ENCODE results near the gene SP2. TPM values are rescaled to one million over a fixed set of nuclear protein-coding genes. Genes with fewer than 3 reads are reported as not detected.
A peak's percentile ranks its signal among the peaks of the same experiment; 100 is the strongest.

SP2 gene
- total and polyA plus RNA-seq, 2 of the 13 experiments (the other 11 are each of a cell fraction or from before 2014, with no cell fraction given): 1.4 to 4.8 TPM

DNA sequence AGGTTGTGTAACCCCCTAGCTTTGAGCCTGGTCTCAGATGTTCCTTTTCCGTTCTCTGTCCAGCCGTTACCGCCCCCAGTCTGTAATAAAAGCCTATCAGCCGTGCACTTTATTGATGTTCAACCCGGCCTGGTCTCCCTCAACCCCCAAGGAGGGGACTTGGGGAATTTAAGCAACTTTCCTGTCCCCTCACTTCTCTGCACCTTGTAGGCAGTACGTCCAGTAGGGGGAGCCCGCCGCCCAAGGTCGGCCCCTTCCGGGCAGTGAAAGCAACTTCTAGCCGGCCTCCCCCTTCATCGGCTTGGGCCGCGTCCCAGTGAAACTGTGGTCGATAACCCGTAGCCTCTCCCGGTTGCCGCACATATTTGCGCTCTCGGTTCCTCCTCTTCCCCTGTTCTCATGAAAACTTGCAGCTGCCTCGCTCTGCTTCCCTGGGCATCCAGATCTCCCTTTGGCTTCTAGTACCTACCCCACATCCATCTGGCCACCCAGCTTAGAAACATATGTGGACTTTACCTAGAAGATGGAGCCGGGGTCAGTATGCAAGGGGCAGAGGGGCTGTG, 53.2 kb downstream of the SP2 start (continued):
- TF ChIP-seq, protein P1, sequence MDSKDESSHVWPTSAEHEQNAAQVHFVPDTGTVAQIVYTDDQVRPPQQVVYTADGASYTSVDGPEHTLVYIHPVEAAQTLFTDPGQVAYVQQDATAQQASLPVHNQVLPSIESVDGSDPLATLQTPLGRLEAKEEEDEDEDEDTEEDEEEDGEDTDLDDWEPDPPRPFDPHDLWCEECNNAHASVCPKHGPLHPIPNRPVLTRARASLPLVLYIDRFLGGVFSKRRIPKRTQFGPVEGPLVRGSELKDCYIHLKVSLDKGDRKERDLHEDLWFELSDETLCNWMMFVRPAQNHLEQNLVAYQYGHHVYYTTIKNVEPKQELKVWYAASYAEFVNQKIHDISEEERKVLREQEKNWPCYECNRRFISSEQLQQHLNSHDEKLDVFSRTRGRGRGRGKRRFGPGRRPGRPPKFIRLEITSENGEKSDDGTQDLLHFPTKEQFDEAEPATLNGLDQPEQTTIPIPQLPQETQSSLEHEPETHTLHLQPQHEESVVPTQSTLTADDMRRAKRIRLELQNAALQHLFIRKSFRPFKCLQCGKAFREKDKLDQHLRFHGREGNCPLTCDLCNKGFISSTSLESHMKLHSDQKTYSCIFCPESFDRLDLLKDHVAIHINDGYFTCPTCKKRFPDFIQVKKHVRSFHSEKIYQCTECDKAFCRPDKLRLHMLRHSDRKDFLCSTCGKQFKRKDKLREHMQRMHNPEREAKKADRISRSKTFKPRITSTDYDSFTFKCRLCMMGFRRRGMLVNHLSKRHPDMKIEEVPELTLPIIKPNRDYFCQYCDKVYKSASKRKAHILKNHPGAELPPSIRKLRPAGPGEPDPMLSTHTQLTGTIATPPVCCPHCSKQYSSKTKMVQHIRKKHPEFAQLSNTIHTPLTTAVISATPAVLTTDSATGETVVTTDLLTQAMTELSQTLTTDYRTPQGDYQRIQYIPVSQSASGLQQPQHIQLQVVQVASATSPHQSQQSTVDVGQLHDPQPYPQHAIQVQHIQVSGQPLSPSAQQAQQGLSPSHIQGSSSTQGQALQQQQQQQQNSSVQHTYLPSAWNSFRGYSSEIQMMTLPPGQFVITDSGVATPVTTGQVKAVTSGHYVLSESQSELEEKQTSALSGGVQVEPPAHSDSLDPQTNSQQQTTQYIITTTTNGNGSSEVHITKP (CRISPR knock-in tag; IDR thresholded peaks at IDR 0.05; ENCODE audit: low read depth): peak; percentile 36; the same call in 1 of the 2 replicates
- TF ChIP-seq ARNT2 (CRISPR knock-in tag; IDR thresholded peaks at IDR 0.05; ENCODE audit: low read depth): peak; percentile 76
- no peak for TF ChIP-seq ZNF275 (CRISPR knock-in tag; IDR thresholded peaks at IDR 0.05; ENCODE audit: borderline replicate concordance)
- TF ChIP-seq ZNF430 (CRISPR knock-in tag; IDR thresholded peaks at IDR 0.05): peak; percentile 58; the same call in 1 of the 2 replicates
- TF ChIP-seq MEIS2 (CRISPR knock-in tag; IDR thresholded peaks at IDR 0.05): no peak
- TF ChIP-seq ZMYM2 (CRISPR knock-in tag; IDR thresholded peaks at IDR 0.05): no peak
- TF ChIP-seq, protein P2, sequence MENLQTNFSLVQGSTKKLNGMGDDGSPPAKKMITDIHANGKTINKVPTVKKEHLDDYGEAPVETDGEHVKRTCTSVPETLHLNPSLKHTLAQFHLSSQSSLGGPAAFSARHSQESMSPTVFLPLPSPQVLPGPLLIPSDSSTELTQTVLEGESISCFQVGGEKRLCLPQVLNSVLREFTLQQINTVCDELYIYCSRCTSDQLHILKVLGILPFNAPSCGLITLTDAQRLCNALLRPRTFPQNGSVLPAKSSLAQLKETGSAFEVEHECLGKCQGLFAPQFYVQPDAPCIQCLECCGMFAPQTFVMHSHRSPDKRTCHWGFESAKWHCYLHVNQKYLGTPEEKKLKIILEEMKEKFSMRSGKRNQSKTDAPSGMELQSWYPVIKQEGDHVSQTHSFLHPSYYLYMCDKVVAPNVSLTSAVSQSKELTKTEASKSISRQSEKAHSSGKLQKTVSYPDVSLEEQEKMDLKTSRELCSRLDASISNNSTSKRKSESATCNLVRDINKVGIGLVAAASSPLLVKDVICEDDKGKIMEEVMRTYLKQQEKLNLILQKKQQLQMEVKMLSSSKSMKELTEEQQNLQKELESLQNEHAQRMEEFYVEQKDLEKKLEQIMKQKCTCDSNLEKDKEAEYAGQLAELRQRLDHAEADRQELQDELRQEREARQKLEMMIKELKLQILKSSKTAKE (CRISPR knock-in tag; IDR thresholded peaks at IDR 0.05; ENCODE audit: borderline replicate concordance): no peak
- TF ChIP-seq, protein P3, sequence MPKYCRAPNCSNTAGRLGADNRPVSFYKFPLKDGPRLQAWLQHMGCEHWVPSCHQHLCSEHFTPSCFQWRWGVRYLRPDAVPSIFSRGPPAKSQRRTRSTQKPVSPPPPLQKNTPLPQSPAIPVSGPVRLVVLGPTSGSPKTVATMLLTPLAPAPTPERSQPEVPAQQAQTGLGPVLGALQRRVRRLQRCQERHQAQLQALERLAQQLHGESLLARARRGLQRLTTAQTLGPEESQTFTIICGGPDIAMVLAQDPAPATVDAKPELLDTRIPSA (CRISPR knock-in tag; IDR thresholded peaks at IDR 0.05; ENCODE audit: borderline replicate concordance): no peak
- peak; percentile 86; the same call in 1 of the 2 replicates for TF ChIP-seq ARID2 (CRISPR knock-in tag; IDR thresholded peaks at IDR 0.05; ENCODE audit: borderline replicate concordance)
- TF ChIP-seq SRY (CRISPR knock-in tag; IDR thresholded peaks at IDR 0.05): peak; percentile 41; the same call in 1 of the 2 replicates
- TF ChIP-seq SAP130 (CRISPR knock-in tag; IDR thresholded peaks at IDR 0.05; ENCODE audit: low read depth): peak; percentile 54; the same call in 1 of the 2 replicates
- 0 out of 2 replicates have a peak, but pooled peaks have one; percentile 67 for TF ChIP-seq SMYD3 (CRISPR knock-in tag; IDR thresholded peaks at IDR 0.05)
- 0 out of 2 replicates have a peak, but pooled peaks have one; percentile 18 for TF ChIP-seq MYNN (CRISPR knock-in tag; IDR thresholded peaks at IDR 0.05; ENCODE audit: low read depth)
- TF ChIP-seq ZNF615 (CRISPR knock-in tag; IDR thresholded peaks at IDR 0.05; ENCODE audit: borderline replicate concordance): no peak
- no peak for TF ChIP-seq ZNF891 (CRISPR knock-in tag; IDR thresholded peaks at IDR 0.05)
- TF ChIP-seq ZNF550 (CRISPR knock-in tag; IDR thresholded peaks at IDR 0.05; ENCODE audit: borderline replicate concordance): peak; percentile 36; the same call in 1 of the 2 replicates
- TF ChIP-seq MED8 (CRISPR knock-in tag; IDR thresholded peaks at IDR 0.05; ENCODE audit: insufficient replicate concordance): no peak
- TF ChIP-seq TP53 (CRISPR knock-in tag; conservative IDR thresholded peaks at IDR 0.05): no peak
- TF ChIP-seq CEBPG (CRISPR knock-in tag; IDR thresholded peaks at IDR 0.05): 0 out of 2 replicates have a peak, but pooled peaks have one; percentile 14
- TF ChIP-seq YY1 (IDR thresholded peaks at IDR 0.05; ENCODE audit: insufficient read depth, insufficient replicate concordance, low read depth, low read length): peak; percentile 74
- no peak for TF ChIP-seq MYC (CRISPR knock-in tag; IDR thresholded peaks at IDR 0.05; ENCODE audit: borderline replicate concordance)
- TF ChIP-seq THAP11 (CRISPR knock-in tag; IDR thresholded peaks at IDR 0.05): no peak; the same call in 1 of the 2 replicates

Measured in HepG2 (cell line).